CD8-positive, alpha-beta memory T cell (primary cell): ENCODE data around the gene NKX2-8. TPM values are rescaled to one million over a fixed set of nuclear protein-coding genes. Genes with fewer than 3 reads are reported as not detected.
A peak's percentile ranks its signal among the peaks of the same experiment; 100 is the strongest.

ENCODE experiments used
- CTCF ChIA-PET: fragments of 350-600 bp; sonication (Branson Sonifier 250); formaldehyde crosslinking; loops from one replicate; lab custom pipeline; 2021; ENCODE audit warnings: antibody characterized with exemption; lab: Charles Lee
- POLR2A ChIA-PET: fragments of 350-600 bp; sonication (Branson Sonifier 250); formaldehyde crosslinking; loops from one replicate; lab custom pipeline; 2021; ENCODE audit warnings: antibody characterized with exemption; lab: Charles Lee
- DNase-seq, 5 donors: peaks; one replicate each; pipeline versions ENCODE4 v3.0.0 to v3.0.0-alpha.2; 2020 to 2022; ENCODE audit warnings: mixed read lengths in 1 of 5
- H3K27ac ChIP-seq: one replicate; pipeline ENCODE4 v1.7.0; 2013; ENCODE audit warnings: low read depth, mild to moderate bottlenecking, low read length, moderate library complexity
- H3K27me3 ChIP-seq: 2 replicates; pipeline ENCODE4 v1.7.0; 2013; ENCODE audit warnings: low read length, mild to moderate bottlenecking; ENCODE audit not compliant: insufficient read depth, poor library complexity, severe bottlenecking
- H3K36me3 ChIP-seq: 2 replicates; pipeline ENCODE4 v1.7.0; 2013; ENCODE audit warnings: mild to moderate bottlenecking, low read length, moderate library complexity; ENCODE audit not compliant: insufficient read depth
- H3K4me1 ChIP-seq: 2 replicates; pipeline ENCODE4 v1.7.0; 2013; ENCODE audit warnings: mild to moderate bottlenecking, low read length, moderate library complexity; ENCODE audit not compliant: insufficient read depth
- H3K4me3 ChIP-seq: 2 replicates; pipeline ENCODE4 v1.7.0; 2013; ENCODE audit warnings: mild to moderate bottlenecking, low read length
- H3K9me3 ChIP-seq: 2 replicates; pipeline ENCODE4 v1.7.0; 2013; ENCODE audit warnings: mild to moderate bottlenecking, low read length
- H3K27ac Mint-ChIP-seq, 8 donors: one replicate each; pipeline ENCODE4 v1.8.0; 2020 to 2021; ENCODE audit warnings: mixed read lengths in 8 of 8, mild to moderate bottlenecking in 6 of 8, inconsistent platforms in 3 of 8, moderate library complexity in 3 of 8
- H3K27me3 Mint-ChIP-seq, 2 donors: one replicate each; pipeline ENCODE4 v1.8.0; 2020 to 2021; ENCODE audit warnings: mixed read lengths in 2 of 2, mild to moderate bottlenecking in 1 of 2, moderate library complexity in 1 of 2
- H3K36me3 Mint-ChIP-seq, 3 donors: one replicate each; pipeline ENCODE4 v1.8.0; 2020 to 2021; ENCODE audit warnings: mixed read lengths in 3 of 3, inconsistent platforms in 1 of 3, mild to moderate bottlenecking in 1 of 3
- H3K4me1 Mint-ChIP-seq, 3 donors: one replicate each; pipeline ENCODE4 v1.8.0; 2020 to 2021; ENCODE audit warnings: mixed read lengths in 3 of 3, inconsistent platforms in 1 of 3, mild to moderate bottlenecking in 1 of 3
- H3K4me3 Mint-ChIP-seq, 7 donors: one replicate each; pipeline ENCODE4 v1.8.0; 2020 to 2021; ENCODE audit warnings: mixed read lengths in 7 of 7, mild to moderate bottlenecking in 6 of 7, moderate library complexity in 4 of 7, inconsistent platforms in 2 of 7
- H3K9me3 Mint-ChIP-seq, 5 donors: one replicate each; pipeline ENCODE4 v1.8.0; 2020 to 2022; ENCODE audit warnings: mixed read lengths in 5 of 5, mild to moderate bottlenecking in 3 of 5, moderate library complexity in 2 of 5, inconsistent platforms in 1 of 5
- polyA plus RNA-seq: library from polyadenylated mRNA; unstranded; fragments of 300-500 nt; fragmentation: Illumina TruSeq; gene quantifications from one replicate; pipeline ENCODE4 v1.2.3, GENCODE V29; 2021
- total RNA-seq, 2 experiments: library from RNA; stranded (reverse); gene quantifications; one replicate each; pipeline ENCODE4 v1.2.3, GENCODE V29; 2021

The NKX2-8 gene
- total and polyA plus RNA-seq, 3 experiments from 2014 or later: not detected

DNA sequence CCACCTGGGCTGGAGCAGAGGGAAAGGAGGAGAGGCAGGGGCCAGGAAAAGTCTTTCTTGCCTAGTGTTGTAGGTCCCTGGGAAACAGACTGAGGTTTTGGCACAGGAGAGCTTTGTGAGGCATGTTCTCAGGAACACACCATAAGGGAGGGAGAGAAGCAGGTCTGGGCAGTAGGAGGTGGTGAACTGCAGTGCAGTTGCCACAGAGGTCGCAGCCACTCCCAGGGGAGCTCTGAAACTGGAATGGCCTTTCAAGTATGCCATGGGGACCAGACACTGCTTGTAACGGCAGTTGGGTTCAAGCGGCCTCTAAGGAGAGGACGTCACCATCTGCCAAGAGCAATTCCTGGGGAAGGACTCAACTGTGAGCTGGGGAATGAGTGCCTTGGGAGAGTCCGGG lies 35.4 kb upstream of the NKX2-8 start:
- no peaks in the 10 kb centered on the region for H3K27me3 ChIP-seq

GRCh38 chr14:36605506-36605857 lies 23.1 kb upstream of the NKX2-8 start:
- Histone ChIP-seq H3K27me3 (no peaks in the 10 kb centered on the region), H3K9me3 (no peaks in the 10 kb centered on the region), H3K27ac (no peak overlapping the region), H3K4me1 (no peaks in the 10 kb centered on the region), H3K36me3 (no peaks in the 10 kb centered on the region), H3K4me3 (no peak overlapping the region)
- POLR2A ChIA-PET: no interaction called here
- no peak for DNase-seq
- Mint-ChIP-seq H3K4me3 (no peak overlapping the region), H3K27ac (no peak overlapping the region), H3K9me3 (peaks cover 0 to 2% (median under 1%) of the 10 kb centered on the region in 5 donors), H3K36me3 (no peaks in the 10 kb centered on the region), H3K4me1 (no peaks in the 10 kb centered on the region), H3K27me3 (peaks cover 0 to 12% of the 10 kb centered on the region in 2 donors)
- CTCF ChIA-PET: no interaction called here

More for the DNA sequence above, 35.4 kb upstream of the NKX2-8 start:
- Mint-ChIP-seq H3K27ac (no peak overlapping the region), H3K27me3 (peaks cover 0 to 4% of the 10 kb centered on the region in 2 donors), H3K36me3 (no peaks in the 10 kb centered on the region), H3K4me3 (no peak overlapping the region), H3K4me1 (no peaks in the 10 kb centered on the region), H3K9me3 (peaks cover 2 to 25% (median 3%) of the 10 kb centered on the region in 5 donors)
- Histone ChIP-seq H3K4me1 (no peaks in the 10 kb centered on the region), H3K9me3 (no peaks in the 10 kb centered on the region), H3K36me3 (no peaks in the 10 kb centered on the region), H3K27ac (no peak overlapping the region), H3K4me3 (no peak overlapping the region)
- no peak for DNase-seq
- ChIA-PET POLR2A (no interaction called here), CTCF (no interaction called here)

DNA sequence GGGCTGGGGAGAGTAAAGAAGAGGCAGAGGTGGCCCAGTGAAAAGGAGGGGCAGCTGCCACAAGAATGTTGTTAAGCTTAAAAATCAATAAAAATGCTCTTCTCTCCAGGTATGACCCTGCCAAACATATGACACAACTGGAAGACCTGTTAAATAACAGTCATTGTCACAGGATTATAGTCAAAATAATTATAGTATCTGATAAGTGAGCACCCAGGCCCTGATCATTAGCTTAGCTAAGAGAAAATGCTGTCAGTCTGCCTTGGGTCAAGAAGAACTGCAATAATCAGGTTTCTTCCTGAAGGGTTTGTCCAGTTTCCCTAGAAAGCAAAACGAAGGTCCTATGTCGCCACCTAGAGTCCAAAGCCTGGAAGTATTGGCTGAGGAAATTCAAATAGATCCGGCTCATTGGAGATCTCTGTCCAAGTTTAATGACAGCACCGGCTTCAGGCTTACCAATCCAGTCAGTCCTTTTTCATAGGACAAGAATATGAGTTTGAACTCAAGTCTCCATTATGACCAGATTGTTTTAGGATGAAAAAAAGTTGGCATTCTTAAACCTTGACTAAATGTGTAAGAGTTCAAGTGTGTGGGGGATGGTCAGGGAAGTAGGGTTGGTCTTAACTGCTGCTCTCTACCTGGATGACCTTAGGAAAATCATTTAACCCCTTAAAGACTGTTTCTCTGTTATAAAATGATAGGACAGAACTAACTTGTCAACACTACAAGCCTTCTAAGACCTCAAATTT lies 22.5 kb upstream of the NKX2-8 start:
- POLR2A ChIA-PET: no interaction called here

GRCh38 chr14:36600431-36600830 lies 18.0 kb upstream of the NKX2-8 start:
- no peak overlapping the region for H3K4me3 ChIP-seq
- ChIA-PET CTCF (no interaction called here), POLR2A (no interaction called here)
- no peaks in the 10 kb centered on the region for H3K4me1 Mint-ChIP-seq
- DNase-seq: no peak
- peaks cover 0 to under 1% (median 0%) of the 10 kb centered on the region in 5 donors for H3K9me3 Mint-ChIP-seq
- H3K27ac Mint-ChIP-seq: no peak overlapping the region
- H3K4me1 ChIP-seq: no peaks in the 10 kb centered on the region
- H3K4me3 Mint-ChIP-seq: no peak overlapping the region
- H3K27me3 ChIP-seq: no peaks in the 10 kb centered on the region
- no peaks in the 10 kb centered on the region for H3K36me3 ChIP-seq
- no peaks in the 10 kb centered on the region for H3K9me3 ChIP-seq
- H3K36me3 Mint-ChIP-seq: no peaks in the 10 kb centered on the region
- no peak overlapping the region for H3K27ac ChIP-seq
- peaks cover 10 to 18% of the 10 kb centered on the region in 2 donors for H3K27me3 Mint-ChIP-seq

More for the DNA sequence above, 22.5 kb upstream of the NKX2-8 start:
- H3K9me3 ChIP-seq: no peaks in the 10 kb centered on the region
- peak in 1 of 5 donors; percentile 8 for DNase-seq
- H3K36me3 ChIP-seq: no peaks in the 10 kb centered on the region
- H3K9me3 Mint-ChIP-seq: peaks cover 0 to 2% (median 0%) of the 10 kb centered on the region in 5 donors
- no peak overlapping the region for H3K27ac Mint-ChIP-seq
- H3K36me3 Mint-ChIP-seq: no peaks in the 10 kb centered on the region
- H3K4me1 Mint-ChIP-seq: no peaks in the 10 kb centered on the region
- peaks cover 2 to 16% of the 10 kb centered on the region in 2 donors for H3K27me3 Mint-ChIP-seq
- no peak overlapping the region for H3K4me3 ChIP-seq
- H3K4me1 ChIP-seq: no peaks in the 10 kb centered on the region
- CTCF ChIA-PET: no interaction called here
- no peak overlapping the region for H3K27ac ChIP-seq
- no peaks in the 10 kb centered on the region for H3K27me3 ChIP-seq
- no peak overlapping the region for H3K4me3 Mint-ChIP-seq

GRCh38 chr14:36591482-36591881 lies 9.1 kb upstream of the NKX2-8 start:
- Histone ChIP-seq H3K4me3 (no peak overlapping the region), H3K27me3 (no peaks in the 10 kb centered on the region), H3K9me3 (no peaks in the 10 kb centered on the region), H3K36me3 (no peaks in the 10 kb centered on the region), H3K4me1 (no peaks in the 10 kb centered on the region), H3K27ac (no peak overlapping the region)
- Mint-ChIP-seq H3K4me3 (no peak overlapping the region), H3K27ac (no peak overlapping the region), H3K27me3 (peaks cover 22 to 70% of the 10 kb centered on the region in 2 donors), H3K9me3 (peaks cover 0 to 2% (median 0%) of the 10 kb centered on the region in 5 donors), H3K4me1 (peaks cover 0 to 1% (median 0%) of the 10 kb centered on the region in 3 donors), H3K36me3 (no peaks in the 10 kb centered on the region)
- ChIA-PET POLR2A (no interaction called here), CTCF (no interaction called here)
- no peak for DNase-seq

GRCh38 chr14:36588788-36589187 lies 6.4 kb upstream of the NKX2-8 start:
- peaks cover 28 to 89% of the 10 kb centered on the region in 2 donors for H3K27me3 Mint-ChIP-seq
- CTCF ChIA-PET: no interaction called here
- POLR2A ChIA-PET: interaction anchor here (0.6 kb wide), 1 partner anchor 151 kb away, joined by 5 read pairs; no protein-coding TSS in a partner anchor
- no peak overlapping the region for H3K4me3 Mint-ChIP-seq
- H3K36me3 Mint-ChIP-seq: no peaks in the 10 kb centered on the region
- Histone ChIP-seq H3K27me3 (peaks cover 7% of the 10 kb centered on the region), H3K4me1 (no peaks in the 10 kb centered on the region), H3K4me3 (no peak overlapping the region), H3K9me3 (no peaks in the 10 kb centered on the region), H3K27ac (no peak overlapping the region), H3K36me3 (no peaks in the 10 kb centered on the region)
- peaks cover 0 to 1% (median 0%) of the 10 kb centered on the region in 3 donors for H3K4me1 Mint-ChIP-seq
- no peak for DNase-seq
- H3K9me3 Mint-ChIP-seq: peaks cover 0 to 5% (median 0%) of the 10 kb centered on the region in 5 donors
- H3K27ac Mint-ChIP-seq: no peak overlapping the region

GRCh38 chr14:36588119-36588518 lies 5.7 kb upstream of the NKX2-8 start:
- Mint-ChIP-seq H3K4me3 (no peak overlapping the region), H3K27me3 (peaks cover 32 to 82% of the 10 kb centered on the region in 2 donors), H3K4me1 (peaks cover 0 to 1% (median 0%) of the 10 kb centered on the region in 3 donors), H3K27ac (no peak overlapping the region), H3K36me3 (no peaks in the 10 kb centered on the region), H3K9me3 (peaks cover 0 to 5% (median 0%) of the 10 kb centered on the region in 5 donors)
- Histone ChIP-seq H3K27ac (no peak overlapping the region), H3K4me3 (no peak overlapping the region), H3K27me3 (peaks cover 7% of the 10 kb centered on the region), H3K4me1 (no peaks in the 10 kb centered on the region), H3K36me3 (no peaks in the 10 kb centered on the region), H3K9me3 (no peaks in the 10 kb centered on the region)
- CTCF ChIA-PET: no interaction called here
- POLR2A ChIA-PET: no interaction called here
- DNase-seq: no peak

GRCh38 chr14:36585100-36585499 lies 2.7 kb upstream of the NKX2-8 start:
- peaks cover 30 to 61% of the 10 kb centered on the region in 2 donors for H3K27me3 Mint-ChIP-seq
- H3K9me3 Mint-ChIP-seq: peaks cover 0 to 5% (median 0%) of the 10 kb centered on the region in 5 donors
- Histone ChIP-seq H3K27me3 (peaks cover 7% of the 10 kb centered on the region), H3K36me3 (no peaks in the 10 kb centered on the region), H3K9me3 (no peaks in the 10 kb centered on the region), H3K4me3 (no peak overlapping the region), H3K4me1 (no peaks in the 10 kb centered on the region), H3K27ac (no peak overlapping the region)
- ChIA-PET CTCF (no interaction called here), POLR2A (no interaction called here)
- H3K36me3 Mint-ChIP-seq: no peaks in the 10 kb centered on the region
- H3K4me1 Mint-ChIP-seq: peaks cover 0 to 1% (median 0%) of the 10 kb centered on the region in 3 donors
- DNase-seq: no peak
- H3K4me3 Mint-ChIP-seq: no peak overlapping the region
- H3K27ac Mint-ChIP-seq: no peak overlapping the region
